ENCODE measurements around the gene SNORC.

Gene SNORC

DNA sequence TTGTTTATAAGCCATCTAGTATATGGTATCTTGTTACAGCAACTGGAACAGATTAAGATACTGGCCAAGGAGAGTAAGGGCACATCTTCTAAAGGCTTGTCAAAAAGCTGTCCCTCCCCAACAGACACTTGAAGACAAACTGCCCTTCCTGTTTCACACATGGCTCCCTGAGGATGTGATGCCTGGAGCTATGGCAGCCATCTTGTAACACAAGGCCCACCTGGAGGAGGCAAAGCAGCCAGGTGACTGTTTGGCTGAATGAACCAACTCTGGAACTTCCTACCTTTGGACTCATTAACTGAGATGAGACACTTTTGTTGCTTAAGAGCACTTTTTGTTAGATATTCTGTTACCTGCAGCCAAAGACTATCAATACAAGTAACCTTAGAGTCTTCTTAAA is 54.4 kb downstream of the SNORC start:
- Histone ChIP-seq H3K9me3 (no peaks in the 10 kb centered on the region), H3K27ac (no peak overlapping the region), H3K27me3 (peaks cover 88% of the 10 kb centered on the region), H3K36me3 (no peaks in the 10 kb centered on the region), H3K4me1 (ENCODE audit: control insufficient read depth in 1 of 2, insufficient read depth in 1 of 2, low read depth in 1 of 2, low read length in 1 of 2) (peaks cover 0 to 4% of the 10 kb centered on the region in 2 experiments), H3K4me3 (ENCODE audit: low read depth in 1 of 2, low read length in 1 of 2) (no peak overlapping the region)
- TF ChIP-seq, protein P1, sequence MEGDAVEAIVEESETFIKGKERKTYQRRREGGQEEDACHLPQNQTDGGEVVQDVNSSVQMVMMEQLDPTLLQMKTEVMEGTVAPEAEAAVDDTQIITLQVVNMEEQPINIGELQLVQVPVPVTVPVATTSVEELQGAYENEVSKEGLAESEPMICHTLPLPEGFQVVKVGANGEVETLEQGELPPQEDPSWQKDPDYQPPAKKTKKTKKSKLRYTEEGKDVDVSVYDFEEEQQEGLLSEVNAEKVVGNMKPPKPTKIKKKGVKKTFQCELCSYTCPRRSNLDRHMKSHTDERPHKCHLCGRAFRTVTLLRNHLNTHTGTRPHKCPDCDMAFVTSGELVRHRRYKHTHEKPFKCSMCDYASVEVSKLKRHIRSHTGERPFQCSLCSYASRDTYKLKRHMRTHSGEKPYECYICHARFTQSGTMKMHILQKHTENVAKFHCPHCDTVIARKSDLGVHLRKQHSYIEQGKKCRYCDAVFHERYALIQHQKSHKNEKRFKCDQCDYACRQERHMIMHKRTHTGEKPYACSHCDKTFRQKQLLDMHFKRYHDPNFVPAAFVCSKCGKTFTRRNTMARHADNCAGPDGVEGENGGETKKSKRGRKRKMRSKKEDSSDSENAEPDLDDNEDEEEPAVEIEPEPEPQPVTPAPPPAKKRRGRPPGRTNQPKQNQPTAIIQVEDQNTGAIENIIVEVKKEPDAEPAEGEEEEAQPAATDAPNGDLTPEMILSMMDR (IDR thresholded peaks at IDR 0.05), result no peak

DNA sequence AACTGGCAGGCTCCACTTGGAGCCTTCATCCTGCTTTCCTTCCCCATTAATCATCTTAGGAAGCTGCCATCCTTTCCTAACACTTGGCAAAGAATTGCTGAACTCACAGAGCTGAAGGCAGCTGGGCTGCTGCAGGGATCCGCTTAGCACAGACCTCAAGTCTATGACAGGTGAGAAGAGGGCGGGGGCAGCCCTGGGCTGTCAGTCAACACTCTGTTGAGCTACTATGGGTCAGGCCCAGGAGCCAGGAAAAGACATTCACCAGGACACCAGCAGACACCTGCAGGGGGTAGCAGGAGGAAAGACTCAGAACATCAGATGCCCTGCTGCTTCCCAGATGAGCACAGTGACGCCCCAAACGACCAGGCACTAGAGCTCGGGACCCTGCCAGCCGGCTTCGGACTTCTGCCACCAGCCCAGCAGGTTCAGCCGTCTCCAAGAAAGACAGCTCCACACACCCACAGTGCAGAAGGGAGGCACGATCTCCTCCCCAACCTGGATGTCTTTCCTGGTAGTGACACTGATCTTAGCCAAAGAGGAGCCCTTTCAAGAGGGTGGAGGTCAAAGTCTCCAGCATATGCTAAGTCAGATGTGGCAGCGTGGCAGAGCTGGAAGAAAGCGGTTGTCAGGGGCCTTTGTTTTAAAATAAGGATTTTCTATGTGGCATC is 55.2 kb downstream of the SNORC start:
- H3K27me3 ChIP-seq, result peaks cover 88% of the 10 kb centered on the region

DNA sequence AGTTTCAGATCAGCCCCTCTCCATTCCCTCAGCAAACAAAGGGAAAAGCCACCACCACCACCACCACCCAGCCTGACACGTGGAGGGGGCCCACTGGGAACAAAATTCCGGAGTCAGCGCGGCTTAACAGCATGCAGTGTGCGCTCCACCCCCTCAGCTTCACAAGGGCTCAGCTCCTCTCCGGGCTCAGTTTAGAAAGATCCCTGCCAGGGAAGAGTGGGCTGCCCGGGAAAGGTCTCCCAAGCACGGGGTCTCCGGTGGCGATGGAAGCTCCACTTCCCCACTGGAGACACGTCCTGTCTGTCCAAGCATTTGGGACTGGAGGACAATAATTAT is 55.7 kb downstream of the SNORC start:
- no peaks in the 10 kb centered on the region for H3K9me3 ChIP-seq
- peaks cover 0 to 4% of the 10 kb centered on the region in 2 experiments for H3K4me1 ChIP-seq (ENCODE audit: control insufficient read depth in 1 of 2, insufficient read depth in 1 of 2, low read depth in 1 of 2, low read length in 1 of 2)
- TF ChIP-seq, protein P1 (IDR thresholded peaks at IDR 0.05), result no peak
- no peak overlapping the region for H3K27ac ChIP-seq
- no peaks in the 10 kb centered on the region for H3K36me3 ChIP-seq
- peaks cover 88% of the 10 kb centered on the region for H3K27me3 ChIP-seq
- no peak overlapping the region for H3K4me3 ChIP-seq (ENCODE audit: low read depth in 1 of 2, low read length in 1 of 2)

More for the DNA sequence above, 55.2 kb downstream of the SNORC start:
- Histone ChIP-seq H3K4me3 (ENCODE audit: low read depth in 1 of 2, low read length in 1 of 2) (no peak overlapping the region), H3K27ac (no peak overlapping the region), H3K9me3 (no peaks in the 10 kb centered on the region), H3K36me3 (no peaks in the 10 kb centered on the region), H3K4me1 (ENCODE audit: control insufficient read depth in 1 of 2, insufficient read depth in 1 of 2, low read depth in 1 of 2, low read length in 1 of 2) (peaks cover 0 to 4% of the 10 kb centered on the region in 2 experiments)
- TF ChIP-seq, protein P1 (IDR thresholded peaks at IDR 0.05), result no peak

DNA sequence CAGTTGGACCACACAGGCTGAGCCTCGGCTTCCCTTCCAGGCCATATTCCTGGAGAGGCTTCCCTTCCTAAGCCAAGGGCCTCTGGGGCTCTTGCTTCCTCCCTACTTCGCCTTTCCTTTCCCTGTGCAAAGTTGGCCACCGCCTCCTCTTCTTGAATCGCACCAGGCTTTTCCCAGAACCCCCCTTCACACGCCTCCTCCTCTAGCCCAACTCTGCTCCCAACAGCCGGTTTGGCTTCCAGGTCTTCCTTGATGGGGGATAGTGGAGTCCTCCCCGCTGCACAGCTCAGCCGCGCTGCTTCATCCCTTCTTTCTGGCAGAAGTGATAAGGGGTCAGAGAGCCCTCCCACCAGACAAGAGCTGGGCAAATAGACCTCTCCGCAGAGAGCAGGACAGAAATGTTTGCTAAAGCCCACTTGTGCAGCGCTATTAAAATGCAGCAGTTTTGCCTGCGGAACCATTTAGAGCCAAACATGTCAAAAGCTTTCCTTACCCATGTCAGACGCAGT is 56.4 kb downstream of the SNORC start:
- Histone ChIP-seq H3K27ac (no peak overlapping the region), H3K9me3 (no peaks in the 10 kb centered on the region), H3K4me1 (ENCODE audit: control insufficient read depth in 1 of 2, insufficient read depth in 1 of 2, low read depth in 1 of 2, low read length in 1 of 2) (peaks cover 0 to 4% of the 10 kb centered on the region in 2 experiments), H3K36me3 (no peaks in the 10 kb centered on the region), H3K4me3 (ENCODE audit: low read depth in 1 of 2, low read length in 1 of 2) (no peak overlapping the region), H3K27me3 (peaks cover 88% of the 10 kb centered on the region)
- TF ChIP-seq, protein P1 (IDR thresholded peaks at IDR 0.05), result no peak

DNA sequence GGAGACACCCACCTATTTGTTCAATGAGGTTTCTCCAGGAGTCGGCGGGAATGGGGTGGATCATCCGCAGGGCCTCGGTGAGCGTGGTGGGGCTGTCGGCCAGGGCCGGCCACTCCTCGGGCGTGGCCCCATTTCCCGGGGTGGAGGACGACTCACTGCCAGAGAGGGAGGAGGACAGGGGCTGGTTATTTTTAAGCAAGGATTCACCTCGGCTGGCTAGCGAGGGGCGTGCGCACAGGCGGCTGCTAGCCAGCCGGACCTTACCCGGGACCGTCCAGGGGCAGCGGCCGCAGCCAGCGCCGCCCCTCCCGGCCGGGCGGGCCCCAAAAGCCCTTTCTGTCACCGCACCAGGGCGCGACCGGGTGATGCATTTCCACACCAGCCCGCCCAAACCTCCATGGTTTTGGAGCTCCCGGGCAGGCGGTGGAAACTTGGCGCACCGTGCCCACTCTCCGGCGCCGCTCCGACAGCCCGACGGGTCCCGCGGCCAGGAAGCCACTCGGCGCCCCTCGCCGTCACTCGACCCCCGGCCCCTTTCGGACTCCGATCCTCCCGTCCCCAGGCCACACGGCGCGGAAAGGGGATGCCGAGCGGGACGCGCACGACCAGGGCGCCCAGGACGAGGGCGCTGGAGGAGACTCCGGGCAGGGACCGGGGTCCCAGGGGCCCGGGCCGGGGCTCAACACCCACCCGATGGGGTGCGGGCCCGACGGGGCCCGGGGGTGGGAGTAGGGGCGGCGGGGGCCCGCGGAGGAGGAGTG is 57.1 kb downstream of the SNORC start:
- TF ChIP-seq, protein P1 (IDR thresholded peaks at IDR 0.05), result no peak
- H3K9me3 ChIP-seq, result no peaks in the 10 kb centered on the region
- H3K27me3 ChIP-seq, result peaks cover 89% of the 10 kb centered on the region
- H3K27ac ChIP-seq, result no peak overlapping the region
- no peak overlapping the region for H3K4me3 ChIP-seq (ENCODE audit: low read depth in 1 of 2, low read length in 1 of 2)
- peaks cover 0 to 4% of the 10 kb centered on the region in 2 experiments for H3K4me1 ChIP-seq (ENCODE audit: control insufficient read depth in 1 of 2, insufficient read depth in 1 of 2, low read depth in 1 of 2, low read length in 1 of 2)
- H3K36me3 ChIP-seq, result no peaks in the 10 kb centered on the region
